GM19438 (cell line): Measurements from ENCODE around the gene CTSS.
A peak's percentile ranks its signal among the peaks of the same experiment; 100 is the strongest.
"Not testable (repeated sequence)": the region's sequence is repeated elsewhere in the genome, so short reads cannot be mapped to it uniquely, and the experiment has no call there.

Source experiments
- ATAC-seq: cut with Tn5 transposase; IDR thresholded peaks from one replicate; pipeline ENCODE4 v1.9.1; 2021; ENCODE audit warnings: low read depth; ENCODE audit not compliant: unreplicated experiment

Gene CTSS

GRCh38 chr1:150775931-150776505, 10.4 kb upstream of the CTSS start:
- ATAC-seq, result not testable (repeated sequence)

- ATAC-seq, result no peak
These were observed 9.7 kb upstream of the CTSS start for GRCh38 chr1:150775276-150775675.

- ATAC-seq, result no peak
These were observed 6.7 kb upstream of the CTSS start for GRCh38 chr1:150772326-150772725.

- not testable (repeated sequence) for ATAC-seq
These were observed 2.1 kb upstream of the CTSS start for GRCh38 chr1:150767704-150768103.

- peak; percentile 9 for ATAC-seq
These were observed 361 bp upstream of the CTSS start for GRCh38 chr1:150765977-150766301.

- ATAC-seq, result no peak
These were observed 919 bp downstream of the CTSS start for GRCh38 chr1:150764617-150765101.

- ATAC-seq, result no peak
These were observed 2.6 kb downstream of the CTSS start for GRCh38 chr1:150763018-150763417.

- no peak for ATAC-seq
These were observed 3.0 kb downstream of the CTSS start for GRCh38 chr1:150762552-150762951.

GRCh38 chr1:150761801-150762200, 3.8 kb downstream of the CTSS start:
- ATAC-seq, result no peak

- ATAC-seq, result no peak
These were observed 5.6 kb downstream of the CTSS start for GRCh38 chr1:150760013-150760412.

GRCh38 chr1:150753416-150753815, 12.2 kb downstream of the CTSS start:
- ATAC-seq, result no peak

GRCh38 chr1:150751443-150751842, 14.1 kb downstream of the CTSS start:
- ATAC-seq, result no peak

- no peak for ATAC-seq
These were observed 15.8 kb downstream of the CTSS start for GRCh38 chr1:150749720-150750311.

GRCh38 chr1:150748878-150749719, 16.5 kb downstream of the CTSS start:
- ATAC-seq, result no peak

- no peak for ATAC-seq
These were observed 35.4 kb downstream of the CTSS start for GRCh38 chr1:150730130-150730721.

GRCh38 chr1:150724336-150724735, 41.2 kb downstream of the CTSS start:
- no peak for ATAC-seq

- ATAC-seq, result no peak
These were observed 44.9 kb downstream of the CTSS start, which contains the start of gene HORMAD1 for GRCh38 chr1:150720703-150721102. Gene HORMAD1 (minus strand): TSS chr1:150720895. CDS start chr1:150719505, 1,390 bp downstream.

GRCh38 chr1:150720098-150720497, 45.5 kb downstream of the CTSS start:
- no peak for ATAC-seq

- no peak for ATAC-seq
These were observed 47.2 kb downstream of the CTSS start for GRCh38 chr1:150718225-150718891.

- not testable (repeated sequence) for ATAC-seq
These were observed 56.5 kb downstream of the CTSS start for GRCh38 chr1:150709031-150709430.

- no peak for ATAC-seq
These were observed 57.0 kb downstream of the CTSS start for GRCh38 chr1:150708595-150708994.
